ENCODE data around the gene ALDH1L1.

ALDH1L1 gene

GRCh38 chr3:126134219-126134975 lies 46.0 kb downstream of the ALDH1L1 start:
- peak; percentile 42 for DNase-seq (ENCODE audit: low spot score)

GRCh38 chr3:126133606-126134005 lies 46.8 kb downstream of the ALDH1L1 start:
- DNase-seq (ENCODE audit: low spot score): no peak

- DNase-seq (ENCODE audit: low spot score): no peak
These were observed 47.5 kb downstream of the ALDH1L1 start for GRCh38 chr3:126132751-126133511.

- DNase-seq (ENCODE audit: low spot score): no peak
These were observed 48.3 kb downstream of the ALDH1L1 start for GRCh38 chr3:126131881-126132750.

GRCh38 chr3:126130981-126131745 lies 49.2 kb downstream of the ALDH1L1 start:
- DNase-seq (ENCODE audit: low spot score): no peak

- DNase-seq (ENCODE audit: low spot score): no peak
These were observed 50.1 kb downstream of the ALDH1L1 start for GRCh38 chr3:126130081-126130855.

GRCh38 chr3:126129398-126129891 lies 50.9 kb downstream of the ALDH1L1 start:
- DNase-seq (ENCODE audit: low spot score): no peak

- no peak for DNase-seq (ENCODE audit: low spot score)
These were observed 51.6 kb downstream of the ALDH1L1 start for GRCh38 chr3:126128504-126129397.

GRCh38 chr3:126127904-126128303 lies 52.5 kb downstream of the ALDH1L1 start:
- DNase-seq (ENCODE audit: low spot score): no peak

GRCh38 chr3:126127452-126127851 lies 52.9 kb downstream of the ALDH1L1 start:
- no peak for DNase-seq (ENCODE audit: low spot score)

GRCh38 chr3:126126811-126127431 lies 53.5 kb downstream of the ALDH1L1 start:
- DNase-seq (ENCODE audit: low spot score): no peak

GRCh38 chr3:126126286-126126685 lies 54.1 kb downstream of the ALDH1L1 start:
- no peak for DNase-seq (ENCODE audit: low spot score)

- DNase-seq (ENCODE audit: low spot score): no peak
These were observed 54.6 kb downstream of the ALDH1L1 start for GRCh38 chr3:126125781-126126251.

- DNase-seq (ENCODE audit: low spot score): no peak
These were observed 55.0 kb downstream of the ALDH1L1 start for GRCh38 chr3:126125341-126125740.

- no peak for DNase-seq (ENCODE audit: low spot score)
These were observed 55.5 kb downstream of the ALDH1L1 start for GRCh38 chr3:126124896-126125295.

- DNase-seq (ENCODE audit: low spot score): no peak
These were observed 56.1 kb downstream of the ALDH1L1 start for GRCh38 chr3:126124148-126124868.

GRCh38 chr3:126121632-126122031 lies 58.8 kb downstream of the ALDH1L1 start:
- DNase-seq (ENCODE audit: low spot score): no peak

- DNase-seq (ENCODE audit: low spot score): no peak
These were observed 59.3 kb downstream of the ALDH1L1 start for GRCh38 chr3:126121074-126121473.

All from RKO (cell line).